ENCODE data around the gene TRIL. TPM values are rescaled to one million over a fixed set of nuclear protein-coding genes. Genes with fewer than 3 reads are reported as not detected.

Gene TRIL
- total RNA-seq, 2 experiments from 2014 or later, result not detected

DNA sequence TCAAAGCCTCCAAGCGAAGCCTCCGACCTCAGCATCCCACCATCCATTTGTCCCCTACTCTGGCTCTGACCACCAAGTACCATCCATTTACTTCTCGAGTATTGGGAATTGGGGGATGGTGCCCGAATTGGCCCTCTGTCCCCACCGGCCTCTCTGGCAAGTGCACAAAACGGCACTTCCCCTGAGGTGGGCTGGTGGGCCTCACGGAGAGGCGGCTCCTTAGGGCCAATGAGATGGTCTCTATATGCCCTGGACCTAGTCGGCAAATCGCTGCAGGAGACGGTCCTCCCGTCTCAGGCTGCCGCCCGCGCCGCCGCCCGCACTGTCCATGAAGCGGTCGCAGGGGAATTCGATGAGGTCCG is 2.8 kb downstream of the TRIL start:
- Histone ChIP-seq H3K79me2 (ENCODE audit: insufficient read depth, low read depth, low read length) (no peaks in the 10 kb centered on the region), H3K36me3 (ENCODE audit: insufficient read depth, low read length) (no peaks in the 10 kb centered on the region), H3K4me3 (ENCODE audit: low read depth, low read length, poor library complexity, severe bottlenecking) (no peak overlapping the region), H3K4me1 (ENCODE audit: insufficient read depth, low read length, poor library complexity, severe bottlenecking) (no peaks in the 10 kb centered on the region), H3K9me3 (ENCODE audit: low read length) (no peaks in the 10 kb centered on the region), H3K27ac (ENCODE audit: low read depth, low read length, poor library complexity, severe bottlenecking) (no peak overlapping the region), H2AFZ (ENCODE audit: low read length) (no peak overlapping the region), H3K4me2 (ENCODE audit: low read length) (no peak overlapping the region), H3K9me2 (ENCODE audit: insufficient read depth, low read length) (no peaks in the 10 kb centered on the region), H4K20me1 (ENCODE audit: insufficient read depth, low read length) (no peaks in the 10 kb centered on the region)
- no TSS peak for BruUV-seq (replicated peaks)
- ChIA-PET CTCF (ENCODE audit: unreplicated experiment) (no interaction called here), POLR2A (no interaction called here)
- TF ChIP-seq, protein P1, sequence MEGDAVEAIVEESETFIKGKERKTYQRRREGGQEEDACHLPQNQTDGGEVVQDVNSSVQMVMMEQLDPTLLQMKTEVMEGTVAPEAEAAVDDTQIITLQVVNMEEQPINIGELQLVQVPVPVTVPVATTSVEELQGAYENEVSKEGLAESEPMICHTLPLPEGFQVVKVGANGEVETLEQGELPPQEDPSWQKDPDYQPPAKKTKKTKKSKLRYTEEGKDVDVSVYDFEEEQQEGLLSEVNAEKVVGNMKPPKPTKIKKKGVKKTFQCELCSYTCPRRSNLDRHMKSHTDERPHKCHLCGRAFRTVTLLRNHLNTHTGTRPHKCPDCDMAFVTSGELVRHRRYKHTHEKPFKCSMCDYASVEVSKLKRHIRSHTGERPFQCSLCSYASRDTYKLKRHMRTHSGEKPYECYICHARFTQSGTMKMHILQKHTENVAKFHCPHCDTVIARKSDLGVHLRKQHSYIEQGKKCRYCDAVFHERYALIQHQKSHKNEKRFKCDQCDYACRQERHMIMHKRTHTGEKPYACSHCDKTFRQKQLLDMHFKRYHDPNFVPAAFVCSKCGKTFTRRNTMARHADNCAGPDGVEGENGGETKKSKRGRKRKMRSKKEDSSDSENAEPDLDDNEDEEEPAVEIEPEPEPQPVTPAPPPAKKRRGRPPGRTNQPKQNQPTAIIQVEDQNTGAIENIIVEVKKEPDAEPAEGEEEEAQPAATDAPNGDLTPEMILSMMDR (conservative IDR thresholded peaks at IDR 0.05; ENCODE audit: low read length), result no peak
- TF ChIP-seq EZH2phosphoT487 (IDR thresholded peaks at IDR 0.05; ENCODE audit: borderline replicate concordance, low read depth, low read length), result no peak
- intact Hi-C loops (cut with micrococcal nuclease; ENCODE audit: unreplicated experiment), result no loop called here
- DNase-seq (ENCODE audit: low spot score), result no peak

DNA sequence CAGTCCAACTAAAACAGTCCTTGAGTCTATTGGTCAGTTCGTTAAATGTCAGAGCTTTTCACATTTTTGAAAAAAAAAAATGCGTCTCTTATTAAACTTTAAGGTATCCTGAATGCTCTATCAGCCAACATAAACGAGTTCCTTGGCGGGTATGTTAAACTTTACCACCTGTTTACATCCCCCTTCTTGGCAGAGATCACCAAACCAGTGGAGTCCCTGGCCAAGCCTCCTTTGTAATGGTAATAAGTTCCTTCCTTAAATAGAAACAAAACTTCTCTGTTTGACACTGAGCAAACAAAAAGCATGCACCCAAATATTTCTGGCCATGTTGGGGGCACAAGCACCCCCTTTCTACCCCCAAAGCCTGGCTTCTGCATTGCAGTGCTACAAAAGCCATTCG is 3.2 kb downstream of the TRIL start:
- H4K20me1 ChIP-seq (ENCODE audit: insufficient read depth, low read length), result no peaks in the 10 kb centered on the region
- no peak overlapping the region for H3K4me2 ChIP-seq (ENCODE audit: low read length)
- no peaks in the 10 kb centered on the region for H3K4me1 ChIP-seq (ENCODE audit: insufficient read depth, low read length, poor library complexity, severe bottlenecking)
- H2AFZ ChIP-seq (ENCODE audit: low read length), result no peak overlapping the region
- intact Hi-C loops (cut with micrococcal nuclease; ENCODE audit: unreplicated experiment), result no loop called here
- POLR2A ChIA-PET, result no interaction called here
- no peak for DNase-seq (ENCODE audit: low spot score)
- TF ChIP-seq EZH2phosphoT487 (IDR thresholded peaks at IDR 0.05; ENCODE audit: borderline replicate concordance, low read depth, low read length), result no peak
- H3K36me3 ChIP-seq (ENCODE audit: insufficient read depth, low read length), result no peaks in the 10 kb centered on the region
- no peak overlapping the region for H3K4me3 ChIP-seq (ENCODE audit: low read depth, low read length, poor library complexity, severe bottlenecking)
- no peaks in the 10 kb centered on the region for H3K79me2 ChIP-seq (ENCODE audit: insufficient read depth, low read depth, low read length)
- no peaks in the 10 kb centered on the region for H3K9me3 ChIP-seq (ENCODE audit: low read length)
- BruUV-seq (replicated peaks), result no TSS peak
- no peak overlapping the region for H3K27ac ChIP-seq (ENCODE audit: low read depth, low read length, poor library complexity, severe bottlenecking)
- CTCF ChIA-PET (ENCODE audit: unreplicated experiment), result no interaction called here
- H3K9me2 ChIP-seq (ENCODE audit: insufficient read depth, low read length), result no peaks in the 10 kb centered on the region

DNA sequence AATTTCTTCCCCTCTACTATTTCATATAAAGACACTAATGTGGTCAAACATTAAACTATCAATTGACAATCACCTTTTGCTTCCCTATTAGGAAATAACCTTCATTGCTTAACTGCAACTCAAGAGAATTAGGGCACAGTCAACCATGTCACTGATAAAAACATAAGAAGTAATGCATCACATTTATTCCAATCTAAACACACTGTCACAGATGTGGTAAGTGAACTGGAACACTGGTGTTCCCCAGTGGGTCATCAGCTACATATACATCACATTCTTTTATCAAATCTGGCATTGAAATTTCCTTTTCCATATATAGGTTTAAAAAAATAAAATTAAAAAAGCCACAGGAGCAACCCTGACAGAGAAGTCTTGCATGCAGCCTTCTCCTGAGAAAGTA is 3.7 kb downstream of the TRIL start:
- H3K36me3 ChIP-seq (ENCODE audit: insufficient read depth, low read length), result no peaks in the 10 kb centered on the region
- no peak overlapping the region for H3K4me3 ChIP-seq (ENCODE audit: low read depth, low read length, poor library complexity, severe bottlenecking)
- H2AFZ ChIP-seq (ENCODE audit: low read length), result no peak overlapping the region
- no TSS peak for BruUV-seq (replicated peaks)
- H3K9me3 ChIP-seq (ENCODE audit: low read length), result no peaks in the 10 kb centered on the region
- no peaks in the 10 kb centered on the region for H3K4me1 ChIP-seq (ENCODE audit: insufficient read depth, low read length, poor library complexity, severe bottlenecking)
- ChIA-PET POLR2A (no interaction called here), CTCF (ENCODE audit: unreplicated experiment) (no interaction called here)
- H3K4me2 ChIP-seq (ENCODE audit: low read length), result no peak overlapping the region
- no peak for DNase-seq (ENCODE audit: low spot score)
- intact Hi-C loops (cut with micrococcal nuclease; ENCODE audit: unreplicated experiment), result no loop called here
- TF ChIP-seq, protein P1 (conservative IDR thresholded peaks at IDR 0.05; ENCODE audit: low read length), result no peak
- TF ChIP-seq EZH2phosphoT487 (IDR thresholded peaks at IDR 0.05; ENCODE audit: borderline replicate concordance, low read depth, low read length), result no peak
- no peak overlapping the region for H3K27ac ChIP-seq (ENCODE audit: low read depth, low read length, poor library complexity, severe bottlenecking)
- H3K9me2 ChIP-seq (ENCODE audit: insufficient read depth, low read length), result no peaks in the 10 kb centered on the region
- H4K20me1 ChIP-seq (ENCODE audit: insufficient read depth, low read length), result no peaks in the 10 kb centered on the region
- no peaks in the 10 kb centered on the region for H3K79me2 ChIP-seq (ENCODE audit: insufficient read depth, low read depth, low read length)
